IMR-90 (cell line): ENCODE data around the gene VPS52. TPM values are rescaled to one million over a fixed set of nuclear protein-coding genes. Genes with fewer than 3 reads are reported as not detected.
A peak's percentile ranks its signal among the peaks of the same experiment; 100 is the strongest.

Experiments
- ATAC-seq: fragments of 200-7000 bp; cut with Tn5 transposase; 2 replicates; pipeline ENCODE4 v1.9.1; 2020; ENCODE audit warnings: low read depth, mild to moderate bottlenecking, moderate library complexity
- BruUV-seq: library from RNA; stranded (reverse); fragments of 400-500 nt; replicated peaks from 2 replicates; lab custom pipeline; 2021; lab: Mats Ljungman, UMichigan
- CTCF ChIA-PET: fragments of 300-600 bp; formaldehyde crosslinking; extraction: SDS; loops from one replicate; lab custom pipeline; 2021; ENCODE audit warnings: antibody characterized with exemption; lab: Yijun Ruan, JAX
- POLR2A ChIA-PET: fragments of 300-600 bp; sonication (Branson Sonifier 250); formaldehyde crosslinking; loops from one replicate; lab custom pipeline; 2022; ENCODE audit warnings: antibody characterized with exemption; ENCODE audit not compliant: unreplicated experiment; lab: Charles Lee
- DNase-seq: peaks from one replicate; pipeline ENCODE4 v3.0.0; 2013
- H2AFZ ChIP-seq: replicated peaks from 2 replicates; pipeline ENCODE3; 2013; ENCODE audit warnings: low read length, mild to moderate bottlenecking; ENCODE audit not compliant: poor library complexity
- H2AK5ac ChIP-seq: 2 replicates; pipeline ENCODE4 v1.6.1; 2013; ENCODE audit warnings: low read depth, low read length, inconsistent platforms
- H2AK9ac ChIP-seq: replicated peaks from 2 replicates; pipeline ENCODE3; 2013; ENCODE audit warnings: mild to moderate bottlenecking, low read depth, low read length, moderate library complexity; ENCODE audit not compliant: poor library complexity
- H2BK120ac ChIP-seq: 2 replicates; pipeline ENCODE4 v1.6.1; 2013; ENCODE audit warnings: low read depth, low read length, inconsistent platforms
- H2BK15ac ChIP-seq: 3 replicates; pipeline ENCODE4 v1.6.1; 2013; ENCODE audit warnings: low read depth, low read length, inconsistent platforms
- H2BK20ac ChIP-seq: 2 replicates; pipeline ENCODE4 v1.6.1; 2013; ENCODE audit warnings: low read depth, mild to moderate bottlenecking, inconsistent platforms, low read length, moderate library complexity
- H2BK5ac ChIP-seq: 2 replicates; pipeline ENCODE4 v1.6.1; 2013; ENCODE audit warnings: mild to moderate bottlenecking, low read depth, low read length, inconsistent platforms; ENCODE audit not compliant: poor library complexity, severe bottlenecking
- H3K14ac ChIP-seq: replicated peaks from 2 replicates; pipeline ENCODE4 v1.6.1; 2013; ENCODE audit warnings: low read depth, low read length, inconsistent platforms
- H3K18ac ChIP-seq: 2 replicates; pipeline ENCODE4 v1.6.1; 2013; ENCODE audit warnings: low read depth, low read length, control low read depth
- H3K23ac ChIP-seq: 2 replicates; pipeline ENCODE4 v1.6.1; 2013; ENCODE audit warnings: low read depth, low read length, inconsistent platforms
- H3K27ac ChIP-seq: 2 replicates; pipeline ENCODE4 v1.5.1; 2013; ENCODE audit warnings: mild to moderate bottlenecking, control low read depth, low read length; ENCODE audit not compliant: insufficient read depth
- H3K27me3 ChIP-seq: 2 replicates; pipeline ENCODE4 v1.6.1; 2013; ENCODE audit warnings: low read length; ENCODE audit not compliant: control insufficient read depth, insufficient read depth
- H3K36me3 ChIP-seq: 2 replicates; pipeline ENCODE4 v1.6.1; 2013; ENCODE audit warnings: low read length, mixed read lengths; ENCODE audit not compliant: control insufficient read depth, insufficient read depth
- H3K4ac ChIP-seq: 2 replicates; pipeline ENCODE4 v1.6.1; 2013; ENCODE audit warnings: low read depth, low read length, inconsistent platforms
- H3K4me1 ChIP-seq: 2 replicates; pipeline ENCODE4 v1.6.1; 2013; ENCODE audit warnings: low read length, mixed read lengths; ENCODE audit not compliant: control insufficient read depth, insufficient read depth
- H3K4me2 ChIP-seq: 2 replicates; pipeline ENCODE4 v1.6.1; 2013; ENCODE audit warnings: low read depth, mild to moderate bottlenecking, control low read depth, low read length, moderate library complexity
- H3K4me3 ChIP-seq: 2 replicates; pipeline ENCODE4 v1.5.1; 2013; ENCODE audit warnings: low read depth, mild to moderate bottlenecking, control low read depth, low read length, moderate library complexity; ENCODE audit not compliant: insufficient read depth
- H3K56ac ChIP-seq: 2 replicates; pipeline ENCODE4 v1.6.1; 2013; ENCODE audit warnings: low read length, inconsistent platforms; ENCODE audit not compliant: insufficient read depth; ENCODE audit errors: extremely low read depth
- H3K79me1 ChIP-seq, 2 experiments: 2 replicates each; pipeline ENCODE4 v1.6.1; 2013; ENCODE audit warnings: low read length in 2 of 2, inconsistent platforms in 1 of 2, low read depth in 1 of 2
- H3K9ac ChIP-seq: 2 replicates; pipeline ENCODE4 v1.6.1; 2013; ENCODE audit warnings: low read depth, low read length, control low read depth
- H3K9me1 ChIP-seq: 2 replicates; pipeline ENCODE4 v1.6.1; 2013; ENCODE audit warnings: low read length, inconsistent platforms; ENCODE audit not compliant: insufficient read depth
- H3K9me3 ChIP-seq: 2 replicates; pipeline ENCODE4 v1.6.1; 2013; ENCODE audit warnings: low read length; ENCODE audit not compliant: control insufficient read depth, insufficient read depth
- H4K20me1 ChIP-seq: 2 replicates; pipeline ENCODE4 v1.6.1; 2013; ENCODE audit warnings: low read length, inconsistent platforms; ENCODE audit not compliant: insufficient read depth
- H4K5ac ChIP-seq: 2 replicates; pipeline ENCODE4 v1.6.1; 2013; ENCODE audit warnings: mild to moderate bottlenecking, low read depth, low read length, control low read depth
- H4K8ac ChIP-seq, 2 experiments: 2 replicates each; pipeline ENCODE4 v1.6.1; 2013; ENCODE audit warnings: low read depth in 2 of 2, low read length in 2 of 2, control low read depth in 1 of 2, inconsistent platforms in 1 of 2
- H4K91ac ChIP-seq: 2 replicates; pipeline ENCODE4 v1.6.1; 2013; ENCODE audit warnings: low read depth, low read length, inconsistent platforms; ENCODE audit not compliant: insufficient read depth
- CEBPB ChIP-seq: IDR thresholded peaks from 2 replicates; pipeline ENCODE4 v1.6.1; 2012; ENCODE audit warnings: low read depth, low read length, improper control_type of control experiment
- CHD1 ChIP-seq: IDR thresholded peaks from 2 replicates; pipeline ENCODE4 v1.6.1; 2012; ENCODE audit warnings: low read depth, low read length, improper control_type of control experiment
- MAFK ChIP-seq: IDR thresholded peaks from 2 replicates; pipeline ENCODE4 v1.6.1; 2012; ENCODE audit warnings: low read depth, low read length, improper control_type of control experiment
- MAZ ChIP-seq: IDR thresholded peaks from 2 replicates; pipeline ENCODE4 v1.6.1; 2012; ENCODE audit warnings: low read depth, mild to moderate bottlenecking, low read length, improper control_type of control experiment, moderate library complexity, borderline replicate concordance
- MXI1 ChIP-seq: IDR thresholded peaks from 2 replicates; pipeline ENCODE4 v1.6.1; 2012; ENCODE audit warnings: low read depth, mild to moderate bottlenecking, low read length, moderate library complexity, borderline replicate concordance
- NFE2L2 ChIP-seq: fragments of 150-350 bp; IDR thresholded peaks from 2 replicates; pipeline ENCODE4 v1.6.1; 2016; ENCODE audit warnings: low read depth, mild to moderate bottlenecking, low read length
- POLR2A ChIP-seq: IDR thresholded peaks from 2 replicates; pipeline ENCODE4 v1.6.1; 2012; ENCODE audit warnings: mild to moderate bottlenecking, low read depth, low read length
- RCOR1 ChIP-seq: IDR thresholded peaks from 2 replicates; pipeline ENCODE4 v1.6.1; 2012; ENCODE audit warnings: mild to moderate bottlenecking, low read length, improper control_type of control experiment; ENCODE audit not compliant: insufficient replicate concordance
- RFX5 ChIP-seq: IDR thresholded peaks from 2 replicates; pipeline ENCODE4 v1.8.0; 2012; ENCODE audit warnings: low read depth, mild to moderate bottlenecking, low read length, moderate library complexity
- SMC3 ChIP-seq: fragments of 150-350 bp; IDR thresholded peaks from 2 replicates; pipeline ENCODE4 v1.6.1; 2016; ENCODE audit warnings: low read depth, mild to moderate bottlenecking, antibody characterized with exemption, low read length, moderate library complexity
- WGBS, 2 experiments: methylation state at CpG; one replicate each; pipeline versions ENCODE4 v1.1.5 to v1.1.7; 2013; ENCODE audit warnings: missing lambda C conversion rate in 2 of 2; ENCODE audit not compliant: insufficient read length in 1 of 2; ENCODE audit errors: extremely low coverage in 2 of 2; 5-methylcytosine and 5-hydroxymethylcytosine counted together
- dilution Hi-C: fragments of 300-500 bp; cut with HindIII; formaldehyde crosslinking; loops from one replicate; pipeline ENCODE4 v1.14.3; 2018; ENCODE audit warnings: low sequenced_read_pairs; ENCODE audit not compliant: unreplicated experiment
- in situ Hi-C: fragments of 300-500 bp; cut with MboI; formaldehyde crosslinking; loops from 3 replicates; pipeline ENCODE4 v1.14.3; 2019; ENCODE audit warnings: low sequenced_read_pairs, inconsistent platforms, mixed read lengths
- intact Hi-C: fragments of 100-400 bp; cut with micrococcal nuclease; formaldehyde crosslinking; loops from 2 replicates; pipeline ENCODE4 v1.10.0; 2022
- polyA plus RNA-seq, 3 experiments: library from polyadenylated mRNA; depleted of rRNA; stranded (reverse); fragments of >200 nt; gene quantifications; 2 replicates each; pipeline ENCODE4 v1.2.3, GENCODE V29; 2012; ENCODE audit warnings: low replicate concordance in 1 of 3
- total RNA-seq: library from RNA; depleted of rRNA; stranded (reverse); fragments of >200 nt; gene quantifications from 2 replicates; pipeline ENCODE4 v1.2.3, GENCODE V29; 2012
- TF ChIP-seq, protein P1 (sequence below): conservative IDR thresholded peaks from 2 replicates; pipeline ENCODE4 v1.5.1; 2012; ENCODE audit warnings: mild to moderate bottlenecking, low read depth, low read length, improper control_type of control experiment
- TF ChIP-seq, protein P2 (sequence below): fragments of 150-350 bp; IDR thresholded peaks from 2 replicates; pipeline ENCODE4 v1.6.1; 2017; ENCODE audit warnings: mild to moderate bottlenecking, antibody characterized with exemption, low read length, low read depth
- TF ChIP-seq, protein P3 (sequence below): fragments of 150-350 bp; IDR thresholded peaks from 2 replicates; pipeline ENCODE4 v1.6.1; 2016; ENCODE audit warnings: low read depth, mild to moderate bottlenecking, low read length, moderate library complexity, borderline replicate concordance

Gene VPS52
- total and polyA plus RNA-seq, 2 of the 4 experiments (the other 2 are of a cell fraction), result 29.8 to 54.6 TPM

DNA sequence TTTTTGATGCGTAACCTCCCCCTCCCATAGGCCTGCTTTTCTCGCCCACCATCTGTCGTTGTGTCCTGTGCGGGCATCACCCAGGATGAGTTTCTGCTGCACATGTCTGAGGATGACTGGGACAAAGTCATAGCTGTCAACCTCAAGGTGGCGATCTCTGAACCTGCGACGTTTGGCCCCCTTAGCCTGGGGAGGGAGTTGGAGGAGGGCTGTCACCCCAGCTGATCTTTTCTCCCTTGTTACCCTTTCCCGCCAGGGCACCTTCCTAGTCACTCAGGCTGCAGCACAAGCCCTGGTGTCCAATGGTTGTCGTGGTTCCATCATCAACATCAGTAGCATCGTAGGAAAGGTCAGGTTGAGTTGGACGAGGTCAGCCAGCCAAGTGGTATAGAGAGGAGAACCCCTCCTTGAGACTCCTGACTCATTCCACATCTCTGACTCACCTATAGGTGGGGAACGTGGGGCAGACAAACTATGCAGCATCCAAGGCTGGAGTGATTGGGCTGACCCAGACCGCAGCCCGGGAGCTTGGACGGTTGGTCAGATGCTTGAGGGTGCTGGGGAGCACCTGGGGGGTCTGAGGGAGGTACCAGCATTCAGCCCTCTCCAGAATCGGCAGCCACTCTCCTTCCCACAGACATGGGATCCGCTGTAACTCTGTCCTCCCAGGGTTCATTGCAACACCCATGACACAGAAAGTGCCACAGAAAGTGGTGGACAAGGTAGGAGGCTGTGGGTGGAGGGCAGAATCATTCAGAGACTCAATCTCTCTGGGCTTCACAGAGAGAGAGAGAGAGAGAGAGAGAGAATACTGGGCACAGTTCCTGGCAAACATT, 66.3 kb downstream of the VPS52 start:
- Histone ChIP-seq H3K14ac (peak overlapping the region; percentile 55; the same call in 1 of the 2 replicates), H3K27ac (no peak overlapping the region; the same call in 1 of the 2 replicates)
- POLR2A ChIA-PET, result no interaction called here
- TF ChIP-seq, protein P1, sequence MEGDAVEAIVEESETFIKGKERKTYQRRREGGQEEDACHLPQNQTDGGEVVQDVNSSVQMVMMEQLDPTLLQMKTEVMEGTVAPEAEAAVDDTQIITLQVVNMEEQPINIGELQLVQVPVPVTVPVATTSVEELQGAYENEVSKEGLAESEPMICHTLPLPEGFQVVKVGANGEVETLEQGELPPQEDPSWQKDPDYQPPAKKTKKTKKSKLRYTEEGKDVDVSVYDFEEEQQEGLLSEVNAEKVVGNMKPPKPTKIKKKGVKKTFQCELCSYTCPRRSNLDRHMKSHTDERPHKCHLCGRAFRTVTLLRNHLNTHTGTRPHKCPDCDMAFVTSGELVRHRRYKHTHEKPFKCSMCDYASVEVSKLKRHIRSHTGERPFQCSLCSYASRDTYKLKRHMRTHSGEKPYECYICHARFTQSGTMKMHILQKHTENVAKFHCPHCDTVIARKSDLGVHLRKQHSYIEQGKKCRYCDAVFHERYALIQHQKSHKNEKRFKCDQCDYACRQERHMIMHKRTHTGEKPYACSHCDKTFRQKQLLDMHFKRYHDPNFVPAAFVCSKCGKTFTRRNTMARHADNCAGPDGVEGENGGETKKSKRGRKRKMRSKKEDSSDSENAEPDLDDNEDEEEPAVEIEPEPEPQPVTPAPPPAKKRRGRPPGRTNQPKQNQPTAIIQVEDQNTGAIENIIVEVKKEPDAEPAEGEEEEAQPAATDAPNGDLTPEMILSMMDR, result no peak
- TF ChIP-seq CHD1 (no peak), MAZ (no peak), RCOR1 (no peak), MAFK (no peak), NFE2L2 (no peak), RFX5 (no peak), POLR2A (peak; percentile 17; the same call in 1 of the 2 replicates), MXI1 (no peak), SMC3 (no peak), CEBPB (peak; percentile 62)
- TF ChIP-seq, protein P2, sequence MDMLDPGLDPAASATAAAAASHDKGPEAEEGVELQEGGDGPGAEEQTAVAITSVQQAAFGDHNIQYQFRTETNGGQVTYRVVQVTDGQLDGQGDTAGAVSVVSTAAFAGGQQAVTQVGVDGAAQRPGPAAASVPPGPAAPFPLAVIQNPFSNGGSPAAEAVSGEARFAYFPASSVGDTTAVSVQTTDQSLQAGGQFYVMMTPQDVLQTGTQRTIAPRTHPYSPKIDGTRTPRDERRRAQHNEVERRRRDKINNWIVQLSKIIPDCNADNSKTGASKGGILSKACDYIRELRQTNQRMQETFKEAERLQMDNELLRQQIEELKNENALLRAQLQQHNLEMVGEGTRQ, result no peak
- TF ChIP-seq, protein P3, sequence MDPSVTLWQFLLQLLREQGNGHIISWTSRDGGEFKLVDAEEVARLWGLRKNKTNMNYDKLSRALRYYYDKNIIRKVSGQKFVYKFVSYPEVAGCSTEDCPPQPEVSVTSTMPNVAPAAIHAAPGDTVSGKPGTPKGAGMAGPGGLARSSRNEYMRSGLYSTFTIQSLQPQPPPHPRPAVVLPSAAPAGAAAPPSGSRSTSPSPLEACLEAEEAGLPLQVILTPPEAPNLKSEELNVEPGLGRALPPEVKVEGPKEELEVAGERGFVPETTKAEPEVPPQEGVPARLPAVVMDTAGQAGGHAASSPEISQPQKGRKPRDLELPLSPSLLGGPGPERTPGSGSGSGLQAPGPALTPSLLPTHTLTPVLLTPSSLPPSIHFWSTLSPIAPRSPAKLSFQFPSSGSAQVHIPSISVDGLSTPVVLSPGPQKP, result no peak

More for the DNA sequence above, 66.3 kb downstream of the VPS52 start:
- H2BK120ac ChIP-seq, result peak overlapping the region; percentile 30; the same call in 1 of the 2 replicates
- peaks cover 26% of the 10 kb centered on the region; the same call in 1 of the 2 replicates for H4K20me1 ChIP-seq
- H3K79me1 ChIP-seq, result peaks cover 21 to 86% of the 10 kb centered on the region in 2 experiments
- dilution Hi-C loops, result no loop called here
- no TSS peak for BruUV-seq
- H3K9ac ChIP-seq, result no peak overlapping the region
- H3K18ac ChIP-seq, result no peak overlapping the region
- peak overlapping the region; percentile 31; the same call in 1 of the 2 replicates for H4K91ac ChIP-seq
- peak overlapping the region; percentile 92 for H2AK9ac ChIP-seq
- no peaks in the 10 kb centered on the region for H3K27me3 ChIP-seq
- intact Hi-C loops, result no loop called here
- ATAC-seq, result no peak
- no peaks in the 10 kb centered on the region for H3K9me3 ChIP-seq
- peak overlapping the region; percentile 83 for H3K4me2 ChIP-seq
- in situ Hi-C loops, result no loop called here
- H2AK5ac ChIP-seq, result peak overlapping the region; percentile 89
- peak overlapping the region; percentile 70 for H3K4ac ChIP-seq
- WGBS, 2 experiments, result no CpG with 5 or more reads among the region's 17 CpGs
- H2BK15ac ChIP-seq, result no peak overlapping the region
- peak overlapping the region; percentile 34; the same call in 1 of the 2 replicates for H3K23ac ChIP-seq
- H4K8ac ChIP-seq, result peak overlapping the region in 1 of 2 experiments; percentile 61; a peak in 2 of 4 replicates
- H3K4me1 ChIP-seq, result peaks cover 34% of the 10 kb centered on the region
- CTCF ChIA-PET, result interaction anchor here (0.6 kb wide), 1 partner anchor 76 kb away, joined by 5 read pairs; no protein-coding TSS in a partner anchor
- H3K56ac ChIP-seq, result no peak overlapping the region
- peaks cover 36% of the 10 kb centered on the region for H3K36me3 ChIP-seq
- H3K4me3 ChIP-seq, result peak overlapping the region; percentile 60
- H2BK5ac ChIP-seq, result peak overlapping the region; percentile 78
- H2AFZ ChIP-seq, result peak overlapping the region; percentile 82
- no peak overlapping the region; the same call in 1 of the 2 replicates for H4K5ac ChIP-seq
- DNase-seq, result peak; percentile 64
- H3K9me1 ChIP-seq, result peaks cover 39% of the 10 kb centered on the region
- no peak overlapping the region for H2BK20ac ChIP-seq
